Measurements from ENCODE around the gene SCRG1.

GRCh38 chr4:173370130-173370476 is 28.8 kb downstream of the SCRG1 start:
- TF ChIP-seq PATZ1 (CRISPR knock-in tag; IDR thresholded peaks at IDR 0.05; ENCODE audit: borderline replicate concordance) (no peak), ARNTL (CRISPR knock-in tag; IDR thresholded peaks at IDR 0.05; ENCODE audit: borderline replicate concordance, low read depth) (no peak)

Data from SK-N-SH treated with all-trans-retinoic acid at 6 μM for 48 hours (cell line).